Heart left ventricle (tissue), 16 donors: ENCODE data around the gene PGA4. TPM values are rescaled to one million over a fixed set of nuclear protein-coding genes. Genes with fewer than 3 reads are reported as not detected.
A peak's percentile ranks its signal among the peaks of the same experiment; 100 is the strongest.

ENCODE experiments used
- ATAC-seq, 4 donors: fragments of 200-7000 bp; cut with Tn5 transposase; one replicate each; pipeline ENCODE4 v1.9.1; 2020 to 2022; ENCODE audit warnings: moderate library complexity in 4 of 4, mild to moderate bottlenecking in 3 of 4, moderate number of reproducible peaks in 1 of 4
- DNase-seq, 5 donors: peaks; one replicate each; pipeline ENCODE4 v3.0.0-alpha.2; 2020
- H3K27ac ChIP-seq, 12 donors: fragments of 200-600 bp; sonication (generic) in 4 of 12; one replicate each; pipeline versions ENCODE4 v1.5.0 to v1.8.0; 2016 to 2022; ENCODE audit warnings: mild to moderate bottlenecking in 2 of 12
- H3K27me3 ChIP-seq, 9 donors: fragments of 200-600 bp; sonication (generic) in 2 of 9; one replicate each; pipeline versions ENCODE4 v1.5.1 to v1.8.0; 2016 to 2022; ENCODE audit warnings: mild to moderate bottlenecking in 3 of 9
- H3K36me3 ChIP-seq, 9 donors: fragments of 200-600 bp; sonication (generic) in 2 of 9; one replicate each; pipeline versions ENCODE4 v1.5.0 to v1.8.0; 2018 to 2022; ENCODE audit warnings: mild to moderate bottlenecking in 2 of 9
- H3K4me1 ChIP-seq, 12 donors: fragments of 200-600 bp; sonication (generic) in 4 of 12; one replicate each; pipeline versions ENCODE4 v1.5.0 to v1.8.0; 2016 to 2022; ENCODE audit warnings: mild to moderate bottlenecking in 3 of 12
- H3K4me3 ChIP-seq, 12 donors: fragments of 200-600 bp; sonication (generic) in 4 of 12; one replicate each; pipeline versions ENCODE4 v1.5.0 to v1.8.0; 2017 to 2022; ENCODE audit warnings: mild to moderate bottlenecking in 9 of 12, moderate library complexity in 4 of 12
- H3K9me3 ChIP-seq, 12 donors: fragments of 200-600 bp; sonication (generic) in 4 of 12; one replicate each; pipeline versions ENCODE4 v1.5.0 to v1.8.0; 2016 to 2022; ENCODE audit warnings: mild to moderate bottlenecking in 1 of 12
- POLR2A ChIP-seq, 2 donors: fragments of 450-650 bp; IDR thresholded peaks; one replicate each; pipeline ENCODE4 v1.6.1; 2017; ENCODE audit warnings: antibody characterized with exemption in 2 of 2, mild to moderate bottlenecking in 2 of 2, moderate library complexity in 2 of 2
- WGBS, 4 donors: extraction: QIAGEN DNeasy Blood & Tissue Kit in 2 of 4; methylation state at CpG; one replicate each; pipeline versions ENCODE4 v1.1.5 to v1.1.7; 2013 to 2018; 5-methylcytosine and 5-hydroxymethylcytosine counted together
- intact Hi-C, 10 donors: fragments of 100-400 bp; cut with DNase I; formaldehyde crosslinking; loops; one replicate each; pipeline versions ENCODE4 v1.11.1 to v1.14.2; 2022
- polyA plus RNA-seq, 2 donors: library from polyadenylated mRNA; stranded (reverse); fragments of 200-250 nt; gene quantifications; one replicate each; pipeline ENCODE4 v1.2.3, GENCODE V29; 2013
- total RNA-seq, 9 donors: library from RNA; depleted of rRNA in 2 of 9; stranded (reverse); fragments of >200 nt in 2 of 9; fragmentation: NEBNext Ultra II Directional in 3 of 9; extraction: Animal tissue kit (Norgen Biotek cat#: 25700) in 3 of 9; gene quantifications; one replicate each; pipeline versions ENCODE4 v1.1.0 to v1.2.4, GENCODE V29; 2016 to 2023
- TF ChIP-seq, protein P1 (sequence below), 12 donors: fragments of 200-600 bp; sonication (generic) in 4 of 12; IDR thresholded peaks; one replicate each; pipeline versions ENCODE4 v1.5.0 to v1.8.0; 2018 to 2022; ENCODE audit warnings: antibody characterized with exemption in 12 of 12, mild to moderate bottlenecking in 5 of 12
- donor health status: ischemic (EF 13 %, LVEDD 7.1; RV severe dilation, severe dysfunction).
- donor health status: healthy with polysubstance abuse.
- donor health status: DM: no; HTN: yes; CAD: no.
- donor health status: DM: no; HTN: no; CAD: no.
- donor health status: ischemic (EF 25% LVEDD 6.9; RV normal size, moderate dysfunction).
- donor health status: ischemic (EF 25% LVEDD 5.7; RV mildly dilated, moderate dysfunction).
- donor health status: healthy.
- donor health status: DM: yes; HTN: yes; CAD: no.
- donor health status: ischemic (EF 35%, LVEDD 5.7; RV mildly dilated, moderate dysfunction).
- donor health status: nonischemic (EF 11% LVEDD 7.7; RV severe dilation, severe dysfunction).
- donor health status: DM: yes; HTN: yes; CAD: no.
- donor health status: PGD.
- donor health status: ischemic (EF 29% LVEDD 5.4; RV normal size, mild dysfunction).
- donor health status: nonischemic (EF 23%, LVEDD 6.1; RV moderate dilation, normal function).

Gene PGA4
- total and polyA plus RNA-seq, 11 donors: 0.21 to 5.9 (median 1.0) TPM; not detected in 3

DNA sequence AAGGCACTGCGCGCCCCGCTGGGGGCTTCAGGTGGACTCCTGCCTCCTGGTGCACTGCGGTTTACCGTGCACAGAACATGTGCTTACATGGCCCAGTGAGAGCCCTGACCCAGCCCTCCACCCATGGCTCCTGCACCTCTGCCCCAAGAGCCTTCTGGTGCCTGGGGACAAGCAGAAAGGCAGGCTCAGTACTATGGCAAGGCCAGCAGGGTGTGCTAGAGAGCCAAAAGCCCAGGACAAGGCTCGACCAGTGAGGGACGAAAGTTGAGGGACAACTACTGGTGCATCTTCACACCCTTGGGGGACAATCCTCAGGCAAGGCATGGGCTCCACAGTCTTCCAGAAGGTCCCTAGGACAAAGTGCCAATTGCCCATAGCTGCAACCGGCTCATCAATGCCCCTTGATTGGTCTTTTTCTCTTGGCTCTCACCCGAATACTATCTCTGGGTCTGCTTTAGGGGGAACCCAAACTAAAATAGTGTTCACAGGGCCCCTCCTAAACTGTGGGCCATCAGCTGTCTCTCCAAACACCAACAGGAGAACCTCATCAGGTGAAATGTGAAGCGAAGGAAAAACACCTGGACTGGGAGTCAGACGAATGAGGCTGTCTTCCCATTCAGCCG, 32.4 kb downstream of the PGA4 start:
- H3K4me3 ChIP-seq: no peak overlapping the region
- peaks cover 0 to 2% (median 0%) of the 10 kb centered on the region in 12 donors for H3K4me1 ChIP-seq
- intact Hi-C loops: loop anchor here in 4 of 10 donors (5.0 to 10.0 kb wide), 2 partner anchors 128 to 130 kb away; no protein-coding TSS in a partner anchor
- H3K9me3 ChIP-seq: no peaks in the 10 kb centered on the region
- no peaks in the 10 kb centered on the region for H3K27me3 ChIP-seq
- H3K27ac ChIP-seq: no peak overlapping the region
- TF ChIP-seq POLR2A (IDR thresholded peaks at IDR 0.05): no peak
- TF ChIP-seq, protein P1, sequence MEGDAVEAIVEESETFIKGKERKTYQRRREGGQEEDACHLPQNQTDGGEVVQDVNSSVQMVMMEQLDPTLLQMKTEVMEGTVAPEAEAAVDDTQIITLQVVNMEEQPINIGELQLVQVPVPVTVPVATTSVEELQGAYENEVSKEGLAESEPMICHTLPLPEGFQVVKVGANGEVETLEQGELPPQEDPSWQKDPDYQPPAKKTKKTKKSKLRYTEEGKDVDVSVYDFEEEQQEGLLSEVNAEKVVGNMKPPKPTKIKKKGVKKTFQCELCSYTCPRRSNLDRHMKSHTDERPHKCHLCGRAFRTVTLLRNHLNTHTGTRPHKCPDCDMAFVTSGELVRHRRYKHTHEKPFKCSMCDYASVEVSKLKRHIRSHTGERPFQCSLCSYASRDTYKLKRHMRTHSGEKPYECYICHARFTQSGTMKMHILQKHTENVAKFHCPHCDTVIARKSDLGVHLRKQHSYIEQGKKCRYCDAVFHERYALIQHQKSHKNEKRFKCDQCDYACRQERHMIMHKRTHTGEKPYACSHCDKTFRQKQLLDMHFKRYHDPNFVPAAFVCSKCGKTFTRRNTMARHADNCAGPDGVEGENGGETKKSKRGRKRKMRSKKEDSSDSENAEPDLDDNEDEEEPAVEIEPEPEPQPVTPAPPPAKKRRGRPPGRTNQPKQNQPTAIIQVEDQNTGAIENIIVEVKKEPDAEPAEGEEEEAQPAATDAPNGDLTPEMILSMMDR (IDR thresholded peaks at IDR 0.05): peak; percentile 66 to 84 (median 78)
- 49 to 55% (median 51%) methylated on average over 12 of the region's 12 CpGs for WGBS, 4 donors
- peak in 3 of 4 donors; percentile 64 to 72 (median 70) for ATAC-seq
- peak; percentile 39 to 77 (median 57) for DNase-seq
- H3K36me3 ChIP-seq: no peaks in the 10 kb centered on the region

DNA sequence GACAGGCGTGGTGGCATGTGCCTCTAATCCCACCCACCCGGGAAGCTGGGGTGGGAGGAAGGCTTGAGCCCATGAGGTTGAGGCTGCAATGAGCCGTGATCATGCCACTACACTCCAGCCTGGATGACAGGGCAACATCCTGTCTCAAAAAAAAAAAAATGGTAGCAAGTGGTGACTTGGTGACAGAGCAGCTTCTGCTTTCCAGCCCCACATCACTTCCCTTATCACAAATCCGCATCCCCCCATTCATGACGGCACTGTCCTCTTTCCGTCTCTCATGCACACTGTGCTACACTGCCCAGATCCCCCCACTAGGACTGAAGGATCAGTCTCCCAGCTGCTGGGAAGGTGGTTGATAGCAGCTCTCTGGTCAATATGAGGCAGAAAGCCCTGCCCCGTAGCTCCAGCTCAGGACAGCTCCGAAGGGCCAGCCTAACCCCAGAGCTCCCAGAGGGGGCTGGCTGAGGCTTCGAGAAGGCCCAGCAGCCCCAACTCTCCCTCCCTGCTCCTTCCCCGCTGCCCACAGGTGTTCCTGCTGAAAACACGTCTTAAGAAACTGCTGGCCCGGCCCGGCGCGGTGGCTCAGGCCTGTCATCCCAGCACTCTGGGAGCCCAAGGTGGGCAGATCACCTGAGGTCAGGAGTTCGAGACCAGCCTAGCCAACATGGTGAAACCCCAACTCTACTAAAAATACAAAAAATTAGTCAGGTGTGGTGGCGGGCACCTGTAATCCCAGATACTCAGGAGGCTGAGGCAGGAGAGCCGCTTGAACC, 34.7 kb downstream of the PGA4 start:
- Histone ChIP-seq H3K4me3 (no peak overlapping the region), H3K27me3 (no peaks in the 10 kb centered on the region), H3K27ac (no peak overlapping the region), H3K36me3 (no peaks in the 10 kb centered on the region), H3K9me3 (no peaks in the 10 kb centered on the region), H3K4me1 (no peaks in the 10 kb centered on the region)
- no peak for DNase-seq
- WGBS, 4 donors: 86 to 90% (median 88%) methylated on average over 18 of the region's 18 CpGs
- TF ChIP-seq POLR2A (IDR thresholded peaks at IDR 0.05): no peak
- TF ChIP-seq, protein P1 (IDR thresholded peaks at IDR 0.05): no peak
- no peak for ATAC-seq
- intact Hi-C loops: loop anchor here in 4 of 10 donors (5.0 to 10.0 kb wide), 2 partner anchors 125 to 128 kb away; no protein-coding TSS in a partner anchor

DNA sequence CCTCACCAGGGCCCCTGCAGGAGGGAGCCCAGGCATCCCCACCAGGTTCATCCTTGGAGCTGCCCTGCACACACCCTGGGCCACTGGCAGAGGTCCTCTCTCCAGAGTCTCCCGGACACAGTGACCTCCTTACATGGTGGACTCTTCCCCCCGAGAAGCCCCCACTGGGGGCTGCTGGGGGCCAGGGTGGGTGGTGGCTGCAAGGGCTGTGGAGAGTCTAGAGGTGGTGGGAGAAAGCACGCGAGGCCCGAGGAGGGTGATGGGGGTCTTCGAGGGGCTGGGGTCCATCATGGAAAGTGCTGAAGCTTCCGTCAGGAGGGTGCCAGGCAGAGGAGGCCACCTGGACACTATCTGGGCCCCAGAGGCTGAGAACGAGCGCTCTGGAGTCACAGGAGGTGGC, 36.4 kb downstream of the PGA4 start:
- Histone ChIP-seq H3K4me3 (no peak overlapping the region), H3K27ac (no peak overlapping the region), H3K36me3 (no peaks in the 10 kb centered on the region), H3K4me1 (no peaks in the 10 kb centered on the region), H3K9me3 (no peaks in the 10 kb centered on the region), H3K27me3 (no peaks in the 10 kb centered on the region)
- TF ChIP-seq, protein P1 (IDR thresholded peaks at IDR 0.05): no peak
- TF ChIP-seq POLR2A (IDR thresholded peaks at IDR 0.05): no peak
- DNase-seq (no peak), ATAC-seq (peak in 1 of 4 donors; percentile 13)
- intact Hi-C loops: loop anchor here in 4 of 10 donors (5.0 to 10.0 kb wide), 2 partner anchors 124 to 126 kb away; no protein-coding TSS in a partner anchor
- WGBS, 4 donors: 84 to 92% (median 88%) methylated on average over 9 of the region's 9 CpGs

DNA sequence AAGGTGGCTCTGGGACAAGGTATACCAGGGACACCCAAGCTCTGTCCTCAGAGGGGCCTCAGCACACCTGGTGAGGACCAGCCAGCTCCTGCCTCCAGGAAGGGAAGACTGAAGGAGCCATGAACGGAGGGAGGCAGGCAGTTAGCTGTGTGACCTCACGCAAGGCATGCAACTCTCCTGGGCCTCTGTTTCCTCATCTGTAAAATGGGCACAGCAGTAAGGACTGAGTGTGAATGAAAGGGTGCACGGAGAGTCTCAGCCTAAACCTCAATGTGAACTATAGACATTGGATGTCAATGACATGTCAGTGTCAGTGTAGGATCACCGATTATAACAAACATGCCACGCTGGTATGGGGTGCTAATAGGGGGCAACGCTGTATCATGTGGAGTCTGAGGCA, 37.2 kb downstream of the PGA4 start:
- Histone ChIP-seq H3K27me3 (no peaks in the 10 kb centered on the region), H3K9me3 (no peaks in the 10 kb centered on the region), H3K4me3 (no peak overlapping the region), H3K27ac (no peak overlapping the region), H3K36me3 (no peaks in the 10 kb centered on the region), H3K4me1 (no peaks in the 10 kb centered on the region)
- 94 to 97% (median 95%) methylated on average over 6 of the region's 6 CpGs for WGBS, 4 donors
- ATAC-seq (no peak), DNase-seq (no peak)
- TF ChIP-seq, protein P1 (IDR thresholded peaks at IDR 0.05): no peak
- intact Hi-C loops: loop anchor here in 4 of 10 donors (5.0 to 10.0 kb wide), 2 partner anchors 123 to 125 kb away; no protein-coding TSS in a partner anchor
